ENCODE data around the gene OPCML.

Gene OPCML

DNA sequence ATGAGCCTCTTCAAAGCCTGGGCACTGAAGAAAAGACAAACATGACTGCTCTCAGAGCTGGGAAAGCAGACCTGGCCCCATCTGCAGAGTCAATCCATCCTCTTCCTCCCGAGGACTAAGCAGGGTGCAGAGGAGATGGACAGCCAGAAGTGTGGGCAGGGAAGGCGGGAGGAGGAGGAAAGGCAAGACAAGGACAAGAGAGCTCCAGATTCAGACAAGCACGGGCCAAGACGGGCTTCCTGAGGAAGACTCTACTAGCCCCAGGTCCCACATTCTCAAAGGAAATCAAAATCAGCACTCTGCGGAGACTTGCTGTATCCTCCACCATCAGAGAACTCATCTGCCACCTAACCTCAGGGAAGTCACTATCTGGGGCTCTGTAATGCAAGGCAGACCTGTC, 28.5 kb downstream of the OPCML start:
- DNase-seq (ENCODE audit: low read depth in 2 of 2, low spot score in 1 of 2) = no peak

- no peak for DNase-seq (ENCODE audit: low read depth in 2 of 2, low spot score in 1 of 2)
These were observed 29.1 kb downstream of the OPCML start for GRCh38 chr11:133503236-133503635.

DNA sequence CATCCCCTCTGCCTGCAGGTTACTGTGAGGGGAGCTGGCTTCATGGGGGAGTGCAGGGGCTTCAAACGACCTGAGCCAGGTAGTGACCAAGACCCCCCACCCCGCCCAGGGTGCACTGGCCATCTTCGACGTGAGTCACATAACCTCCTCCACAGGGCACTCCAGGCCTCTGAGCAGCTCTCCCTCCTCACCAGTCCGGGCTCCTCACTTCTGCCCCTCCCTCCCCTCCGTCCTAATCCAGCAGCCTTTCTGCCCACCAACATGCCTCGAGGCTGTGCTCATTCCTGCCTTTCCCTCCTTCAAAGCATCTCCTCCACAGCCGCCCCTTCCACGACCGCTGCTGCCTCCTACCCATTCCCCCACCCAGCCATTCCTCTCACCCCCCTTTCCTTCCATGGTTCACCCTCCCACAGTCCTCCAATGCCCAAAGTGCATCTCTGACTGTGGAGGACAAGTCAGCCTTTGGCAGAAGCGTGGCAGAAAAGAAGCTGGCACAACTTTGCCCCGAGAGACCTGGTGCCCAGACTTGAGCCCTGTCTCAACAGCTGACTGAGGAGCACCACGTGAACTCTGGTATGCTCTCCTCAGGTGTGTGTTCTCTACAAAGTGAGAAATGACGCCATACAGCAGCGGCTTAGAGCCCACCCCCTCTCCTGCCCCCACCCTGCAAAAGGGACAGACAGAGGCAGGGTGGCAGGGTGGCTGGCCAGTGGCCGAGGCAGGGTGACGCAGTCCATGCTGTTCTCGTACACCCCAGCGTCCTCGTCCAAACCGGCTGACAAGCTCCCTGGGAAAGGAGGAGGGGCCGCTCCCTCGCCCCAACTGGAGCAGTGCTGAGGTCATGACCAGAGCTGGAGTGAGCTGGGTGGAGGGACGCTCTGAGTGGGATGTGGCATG, 30.4 kb downstream of the OPCML start:
- no peak for DNase-seq (ENCODE audit: low read depth in 2 of 2, low spot score in 1 of 2)

DNA sequence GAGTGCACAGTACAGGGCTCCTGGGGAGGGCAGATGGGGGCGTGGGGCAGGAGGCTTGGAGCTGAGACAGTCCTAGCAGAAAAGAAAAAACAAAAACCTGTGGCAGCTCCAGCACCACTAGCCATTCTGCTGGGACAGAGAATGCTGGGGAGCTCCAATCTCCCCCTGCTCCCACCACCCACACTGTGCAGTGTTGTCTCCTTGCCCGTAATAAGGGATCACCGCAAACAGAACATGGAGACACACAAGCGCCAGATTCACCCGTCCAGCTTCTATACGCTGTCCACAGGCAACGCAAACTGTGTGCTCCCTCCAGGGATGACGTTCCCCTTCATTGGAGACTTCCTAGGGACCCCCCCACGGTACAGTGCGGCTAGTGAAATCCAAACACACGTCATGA, 31.4 kb downstream of the OPCML start:
- no peak for DNase-seq (ENCODE audit: low read depth in 2 of 2, low spot score in 1 of 2)

DNA sequence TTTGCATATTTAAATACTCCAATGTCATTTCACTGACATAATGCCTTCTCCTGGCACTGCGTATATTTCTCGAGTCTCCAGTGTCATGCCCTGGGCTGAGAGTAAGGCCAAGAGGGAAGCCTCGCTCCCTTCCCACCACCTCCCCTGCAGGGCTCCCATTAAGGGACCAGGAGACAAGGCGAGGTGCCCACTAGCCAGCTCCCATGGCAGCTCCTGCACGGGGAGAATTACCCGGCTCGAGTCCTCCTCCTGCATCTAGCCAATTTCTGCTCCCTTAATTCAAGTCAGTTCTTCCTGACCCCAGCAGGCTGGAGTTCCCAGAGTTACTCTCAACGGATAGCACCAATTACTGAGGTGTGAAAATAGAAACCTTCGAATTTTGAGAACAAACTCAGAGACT, 31.9 kb downstream of the OPCML start:
- DNase-seq (ENCODE audit: low read depth in 2 of 2, low spot score in 1 of 2) = no peak

- no peak for DNase-seq (ENCODE audit: low read depth in 2 of 2, low spot score in 1 of 2)
These were observed 33.3 kb downstream of the OPCML start for GRCh38 chr11:133498969-133499368.

DNA sequence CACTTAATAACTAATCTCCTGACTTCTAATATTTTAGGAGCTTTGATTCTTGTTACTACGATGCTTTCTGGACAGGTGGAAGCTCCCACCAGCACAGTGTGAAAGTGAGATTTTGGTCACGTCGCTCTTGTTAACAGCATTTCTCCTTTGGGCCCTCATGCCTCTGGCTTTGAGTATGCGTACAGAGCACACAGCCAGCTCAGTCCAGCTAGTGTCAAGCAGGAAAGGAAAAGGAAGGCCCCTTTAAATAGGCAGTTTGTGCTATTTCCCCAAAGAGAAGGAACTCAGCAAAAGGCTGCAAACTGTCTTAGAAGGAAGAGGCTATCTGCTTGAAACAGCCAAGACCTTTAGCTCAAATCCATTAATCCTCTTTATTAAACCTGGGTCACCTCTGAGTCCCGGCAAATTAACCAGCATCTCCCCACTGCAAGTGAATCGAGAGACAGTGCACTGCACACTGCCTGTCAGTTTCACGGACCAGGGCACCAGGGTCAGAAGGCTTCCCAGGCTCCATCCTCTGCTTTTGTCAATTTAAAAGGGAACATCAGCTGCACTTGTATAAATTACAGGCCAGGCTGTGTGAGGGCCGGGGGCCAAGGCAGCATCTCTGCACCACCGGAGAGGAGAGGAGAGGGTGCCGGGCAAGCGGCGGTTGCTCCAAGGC, 34.7 kb downstream of the OPCML start:
- DNase-seq (ENCODE audit: low read depth in 2 of 2, low spot score in 1 of 2) = no peak

DNA sequence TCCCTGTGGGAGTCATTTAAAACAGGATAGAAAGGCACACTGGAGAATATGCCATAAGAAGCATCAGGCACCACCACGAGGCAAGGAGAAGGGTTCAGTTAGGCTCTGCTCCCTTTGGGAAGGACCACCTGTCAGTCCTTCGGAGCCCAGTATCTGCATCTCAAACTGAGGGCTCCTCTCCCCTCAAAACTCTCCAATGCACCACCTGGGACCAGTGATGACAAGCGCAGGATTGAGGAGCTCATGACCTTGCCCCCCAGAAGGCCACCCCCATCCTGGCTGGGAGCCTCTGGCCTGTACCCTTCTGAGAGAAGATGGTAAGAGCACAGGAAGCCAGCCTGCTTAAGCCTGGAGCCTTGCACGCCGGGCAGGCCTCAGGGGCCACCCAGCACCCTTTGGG, 39.4 kb downstream of the OPCML start:
- no peak for DNase-seq (ENCODE audit: low read depth in 2 of 2, low spot score in 1 of 2)

GRCh38 chr11:133491680-133492383, 40.5 kb downstream of the OPCML start:
- DNase-seq (ENCODE audit: low read depth in 2 of 2, low spot score in 1 of 2) = no peak

GRCh38 chr11:133480722-133481121, 51.6 kb downstream of the OPCML start:
- no peak for DNase-seq (ENCODE audit: low read depth in 2 of 2, low spot score in 1 of 2)

DNA sequence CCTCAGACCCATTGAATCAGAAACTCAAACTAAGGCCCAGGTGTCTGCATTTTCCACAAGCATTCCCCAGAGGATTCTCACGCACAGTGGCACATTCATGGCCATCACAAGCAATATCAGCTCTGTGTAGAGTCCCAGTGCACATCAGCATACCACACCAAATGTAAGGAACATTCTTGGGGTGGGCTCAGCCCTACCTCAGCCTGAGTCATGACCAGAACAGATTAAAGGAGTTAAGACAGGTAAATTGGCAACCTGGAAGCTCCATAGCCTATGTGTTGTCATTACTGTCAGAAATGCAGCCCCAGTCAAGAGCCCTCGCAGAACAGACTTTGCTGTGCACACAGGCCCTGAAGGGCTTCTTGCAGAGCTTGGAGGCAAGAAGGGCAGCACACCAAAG, 53.1 kb downstream of the OPCML start:
- DNase-seq (ENCODE audit: low read depth in 2 of 2, low spot score in 1 of 2) = no peak

GRCh38 chr11:133477251-133477625, 55.1 kb downstream of the OPCML start:
- DNase-seq (ENCODE audit: low read depth in 2 of 2, low spot score in 1 of 2) = no peak

DNA sequence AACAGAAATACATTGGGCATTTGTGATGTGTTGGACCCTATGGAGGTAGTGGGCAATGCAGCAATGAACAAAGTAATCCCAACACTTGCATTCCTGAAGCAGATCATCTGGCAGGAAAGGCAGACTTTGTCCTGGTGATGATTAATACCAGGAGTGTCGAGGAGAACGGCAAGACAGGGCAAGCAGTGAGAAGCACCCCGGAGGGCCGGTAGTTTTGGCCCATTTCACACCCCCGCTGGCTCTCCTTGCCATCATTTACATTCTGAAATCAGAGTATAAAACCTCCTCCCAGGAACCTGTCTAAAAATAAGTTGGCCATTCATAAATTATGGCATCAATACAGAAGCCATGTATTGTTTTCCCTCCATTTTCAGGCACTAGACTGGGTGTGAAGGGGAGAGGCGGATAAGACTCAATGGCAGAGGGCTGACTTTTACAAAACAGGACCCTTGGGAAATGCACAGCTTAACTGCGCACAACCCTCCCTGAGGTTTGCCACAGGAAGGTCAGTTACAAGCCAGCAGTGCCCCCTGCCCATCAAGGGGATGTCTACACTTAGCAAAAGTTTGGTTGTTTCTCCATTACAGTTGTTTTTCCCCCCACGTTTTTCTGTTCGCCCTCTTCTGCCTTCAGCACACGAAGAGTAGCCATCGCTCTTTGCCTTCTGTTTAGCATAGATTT, 55.6 kb downstream of the OPCML start:
- DNase-seq (ENCODE audit: low read depth in 2 of 2, low spot score in 1 of 2) = no peak

GRCh38 chr11:133474461-133474860, 57.8 kb downstream of the OPCML start:
- no peak for DNase-seq (ENCODE audit: low read depth in 2 of 2, low spot score in 1 of 2)

GRCh38 chr11:133467686-133468085, 64.6 kb downstream of the OPCML start:
- no peak for DNase-seq (ENCODE audit: low read depth in 2 of 2, low spot score in 1 of 2)

GRCh38 chr11:133443206-133443747, 89.0 kb downstream of the OPCML start:
- DNase-seq (ENCODE audit: low read depth in 2 of 2, low spot score in 1 of 2) = no peak

- DNase-seq (ENCODE audit: low read depth in 2 of 2, low spot score in 1 of 2) = no peak
These were observed 90.2 kb downstream of the OPCML start for GRCh38 chr11:133441964-133442660.

DNA sequence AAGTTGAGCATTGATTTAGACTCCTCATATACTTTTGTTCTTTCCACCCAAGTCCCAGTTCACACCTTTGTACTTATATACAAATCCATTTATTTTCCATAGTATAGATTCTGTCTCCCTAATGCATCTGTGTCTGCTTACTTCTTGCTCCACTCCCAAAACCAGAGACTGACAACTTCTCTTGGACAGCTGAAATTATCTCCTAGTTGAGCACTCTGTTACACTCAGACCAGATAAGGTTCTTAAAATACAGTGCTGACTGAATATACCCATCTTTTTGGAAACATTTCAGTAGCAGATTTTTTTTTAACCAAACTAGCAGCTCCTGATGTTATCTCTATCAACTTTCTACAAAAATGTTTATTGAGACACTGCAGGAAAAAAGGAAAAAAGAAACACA, 106.3 kb downstream of the OPCML start:
- DNase-seq (ENCODE audit: low read depth in 2 of 2, low spot score in 1 of 2) = no peak

DNA sequence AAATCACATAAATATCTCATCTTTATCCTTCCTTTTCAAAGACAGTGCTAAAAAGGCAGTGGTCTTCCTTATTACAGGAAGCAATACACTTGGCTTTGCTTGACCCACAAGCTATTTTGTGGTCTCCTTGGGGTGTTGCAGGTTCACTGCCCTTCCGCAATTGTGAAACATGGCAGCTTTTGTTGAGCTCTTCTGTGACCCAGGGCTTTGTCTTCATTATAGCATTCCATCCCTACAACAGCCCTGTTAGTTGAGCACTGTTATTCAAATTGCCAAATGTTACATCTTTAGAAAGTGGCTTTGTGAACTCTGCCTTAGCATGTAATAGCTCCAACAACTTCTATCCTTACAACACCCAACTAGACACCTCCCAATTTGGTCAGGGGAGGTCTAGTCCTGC, 107.1 kb downstream of the OPCML start:
- DNase-seq (ENCODE audit: low read depth in 2 of 2, low spot score in 1 of 2) = no peak

DNA sequence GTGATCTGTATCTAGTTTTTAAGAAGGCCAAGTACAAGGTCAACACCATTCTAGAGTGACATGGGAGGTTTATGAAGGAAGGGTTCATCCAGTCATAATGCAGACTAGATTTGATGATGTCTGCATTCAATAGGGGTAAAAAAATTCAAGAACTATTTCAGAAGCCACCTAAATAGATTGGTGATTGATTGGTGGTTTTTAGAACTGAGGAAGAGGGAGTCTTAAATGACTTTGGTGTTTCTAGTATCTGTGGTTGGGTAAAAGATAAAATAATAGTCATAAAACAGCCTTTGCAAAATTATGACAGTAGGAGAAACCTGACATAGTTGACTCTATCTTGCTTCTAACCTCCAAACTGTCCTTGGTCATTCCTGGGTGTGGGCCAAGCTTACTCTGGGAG, 114.1 kb downstream of the OPCML start:
- no peak for DNase-seq (ENCODE audit: low read depth in 2 of 2, low spot score in 1 of 2)

DNA sequence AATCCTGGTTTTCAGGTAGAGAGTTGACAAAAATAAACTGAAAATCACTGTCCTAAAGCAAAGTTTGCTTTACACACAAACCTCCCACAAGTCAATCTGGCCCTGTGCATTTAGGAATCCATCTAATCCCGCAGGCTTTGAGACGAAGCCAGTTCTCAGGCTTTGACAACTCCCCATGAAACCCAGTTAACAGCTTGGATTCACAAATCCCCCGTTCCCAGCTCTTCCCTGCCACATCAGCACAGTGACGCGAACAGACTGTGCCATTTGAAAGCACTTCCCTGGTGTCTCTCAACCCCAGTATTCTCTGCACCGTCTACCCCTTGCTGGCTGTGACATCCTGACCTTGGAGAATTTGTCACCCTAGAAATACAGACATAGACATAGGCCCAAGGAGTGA, 117.8 kb downstream of the OPCML start:
- no peak for DNase-seq (ENCODE audit: low read depth in 2 of 2, low spot score in 1 of 2)

Data from stimulated activated CD8-positive, alpha-beta memory T cell treated with anti-CD3 and anti-CD28 coated beads, Interleukin-4, amount 100 ng/mL, for 1 hour (primary cell).